22Rv1 (cell line): ENCODE results near the gene PCNP.
A peak's percentile ranks its signal among the peaks of the same experiment; 100 is the strongest.

Experiments
- H3K27ac ChIP-seq: fragments of 450-650 bp; 2 replicates; pipeline ENCODE4 v1.5.1; 2017
- ZFX ChIP-seq: fragments of 450-650 bp; IDR thresholded peaks from 2 replicates; pipeline ENCODE4 v1.6.1; 2017; ENCODE audit warnings: antibody characterized with exemption, borderline replicate concordance
- TF ChIP-seq, protein P1 (sequence below): fragments of 450-650 bp; IDR thresholded peaks from 2 replicates; pipeline ENCODE4 v1.5.1; 2017; ENCODE audit warnings: mild to moderate bottlenecking

PCNP gene

GRCh38 chr3:101573449-101574387 lies at the start of gene PCNP:
Gene PCNP, plus strand, starts transcription at chr3:101574180. Its CDS starts 36 bp downstream, at chr3:101574216.
- TF ChIP-seq ZFX: no peak
- TF ChIP-seq, protein P1, sequence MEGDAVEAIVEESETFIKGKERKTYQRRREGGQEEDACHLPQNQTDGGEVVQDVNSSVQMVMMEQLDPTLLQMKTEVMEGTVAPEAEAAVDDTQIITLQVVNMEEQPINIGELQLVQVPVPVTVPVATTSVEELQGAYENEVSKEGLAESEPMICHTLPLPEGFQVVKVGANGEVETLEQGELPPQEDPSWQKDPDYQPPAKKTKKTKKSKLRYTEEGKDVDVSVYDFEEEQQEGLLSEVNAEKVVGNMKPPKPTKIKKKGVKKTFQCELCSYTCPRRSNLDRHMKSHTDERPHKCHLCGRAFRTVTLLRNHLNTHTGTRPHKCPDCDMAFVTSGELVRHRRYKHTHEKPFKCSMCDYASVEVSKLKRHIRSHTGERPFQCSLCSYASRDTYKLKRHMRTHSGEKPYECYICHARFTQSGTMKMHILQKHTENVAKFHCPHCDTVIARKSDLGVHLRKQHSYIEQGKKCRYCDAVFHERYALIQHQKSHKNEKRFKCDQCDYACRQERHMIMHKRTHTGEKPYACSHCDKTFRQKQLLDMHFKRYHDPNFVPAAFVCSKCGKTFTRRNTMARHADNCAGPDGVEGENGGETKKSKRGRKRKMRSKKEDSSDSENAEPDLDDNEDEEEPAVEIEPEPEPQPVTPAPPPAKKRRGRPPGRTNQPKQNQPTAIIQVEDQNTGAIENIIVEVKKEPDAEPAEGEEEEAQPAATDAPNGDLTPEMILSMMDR: peak; percentile 92
- H3K27ac ChIP-seq: peak within 1 kb of the TSS; percentile 94

DNA sequence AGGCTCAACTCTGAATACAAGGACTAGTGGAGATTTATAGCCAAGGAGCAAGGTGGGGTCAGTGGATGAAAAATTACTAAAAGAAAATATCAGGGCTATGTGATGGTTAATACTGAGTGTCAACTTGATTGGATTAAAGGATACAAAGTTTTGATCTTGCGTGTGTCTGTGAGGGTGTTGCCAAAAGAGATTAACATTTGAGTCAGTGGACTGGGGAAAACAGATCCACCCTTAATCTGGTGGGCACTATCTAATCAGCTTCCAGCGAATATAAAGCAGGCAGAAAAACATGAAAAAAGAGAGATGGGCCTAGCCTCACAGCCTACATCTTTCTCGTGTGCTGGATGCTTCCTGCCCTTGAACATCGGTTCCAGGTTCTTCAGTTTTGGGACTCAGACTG lies 46.5 kb upstream of the PCNP start:
- TF ChIP-seq ZFX: no peak
- TF ChIP-seq, protein P1: no peak
- H3K27ac ChIP-seq: no peak overlapping the region

DNA sequence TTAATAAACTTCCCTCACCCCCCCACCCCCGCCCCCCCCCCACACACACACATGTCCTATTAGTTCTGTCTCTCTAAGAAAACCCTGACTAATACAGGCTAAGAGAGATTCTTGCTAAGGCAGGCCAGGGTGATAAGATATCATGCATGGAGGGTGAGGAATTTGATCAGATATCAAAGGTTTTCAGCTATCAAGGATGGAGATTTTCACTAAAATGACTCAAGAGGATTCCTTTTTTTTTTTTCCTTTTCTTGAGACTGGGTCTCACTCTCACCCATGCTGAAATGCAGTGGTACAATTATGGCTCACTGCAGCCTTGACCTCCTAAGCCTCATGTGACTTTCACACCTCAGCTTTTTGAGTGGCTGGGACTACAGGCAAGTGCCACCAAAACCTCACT lies 46.1 kb upstream of the PCNP start:
- TF ChIP-seq, protein P1: no peak
- TF ChIP-seq ZFX: no peak

DNA sequence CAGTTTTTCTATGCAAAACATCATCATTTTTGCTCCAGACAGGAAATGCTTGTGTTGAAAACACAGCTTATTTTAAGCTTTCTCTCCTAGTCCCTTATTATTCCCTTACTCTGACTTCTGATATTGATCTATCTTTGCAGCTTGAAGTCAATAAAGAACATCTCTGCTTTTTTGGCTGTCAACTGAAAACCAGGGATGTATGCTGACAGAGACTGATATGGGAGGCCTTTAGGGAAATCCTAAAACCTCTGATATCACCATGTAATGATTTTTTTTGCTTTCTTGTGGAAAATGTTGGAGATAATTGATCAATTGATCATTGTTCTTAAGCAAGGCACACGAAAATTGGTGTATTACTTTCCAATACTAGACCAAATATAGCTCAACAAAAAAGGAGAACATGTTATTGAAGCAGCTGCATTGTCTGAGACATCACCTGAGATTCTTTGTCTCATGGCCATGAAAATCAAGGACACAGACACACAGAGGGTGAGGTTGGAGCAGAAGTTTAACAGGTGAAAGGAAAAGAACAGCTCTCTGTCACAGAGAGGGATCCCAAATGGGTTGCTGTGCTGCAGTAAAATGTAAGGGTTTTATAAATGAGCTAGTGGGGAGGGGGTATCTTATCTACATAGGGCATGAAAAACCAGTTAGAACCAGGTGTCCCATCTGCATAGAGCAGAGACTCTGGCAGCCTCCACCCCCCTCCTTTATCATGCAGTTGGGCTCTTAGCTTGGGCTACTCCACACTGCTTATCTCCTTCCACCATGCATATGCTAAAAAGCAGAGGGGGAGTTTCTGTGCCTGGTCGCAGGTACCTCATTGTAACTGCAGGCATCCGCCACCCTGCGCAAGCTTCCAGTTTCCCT lies 43.9 kb upstream of the PCNP start:
- no peak overlapping the region for H3K27ac ChIP-seq
- TF ChIP-seq, protein P1: no peak
- no peak for TF ChIP-seq ZFX

More for the DNA sequence above, 46.1 kb upstream of the PCNP start:
- H3K27ac ChIP-seq: no peak overlapping the region

GRCh38 chr3:101530686-101531047 lies 43.3 kb upstream of the PCNP start:
- TF ChIP-seq ZFX: no peak
- TF ChIP-seq, protein P1: no peak
- H3K27ac ChIP-seq: no peak overlapping the region

DNA sequence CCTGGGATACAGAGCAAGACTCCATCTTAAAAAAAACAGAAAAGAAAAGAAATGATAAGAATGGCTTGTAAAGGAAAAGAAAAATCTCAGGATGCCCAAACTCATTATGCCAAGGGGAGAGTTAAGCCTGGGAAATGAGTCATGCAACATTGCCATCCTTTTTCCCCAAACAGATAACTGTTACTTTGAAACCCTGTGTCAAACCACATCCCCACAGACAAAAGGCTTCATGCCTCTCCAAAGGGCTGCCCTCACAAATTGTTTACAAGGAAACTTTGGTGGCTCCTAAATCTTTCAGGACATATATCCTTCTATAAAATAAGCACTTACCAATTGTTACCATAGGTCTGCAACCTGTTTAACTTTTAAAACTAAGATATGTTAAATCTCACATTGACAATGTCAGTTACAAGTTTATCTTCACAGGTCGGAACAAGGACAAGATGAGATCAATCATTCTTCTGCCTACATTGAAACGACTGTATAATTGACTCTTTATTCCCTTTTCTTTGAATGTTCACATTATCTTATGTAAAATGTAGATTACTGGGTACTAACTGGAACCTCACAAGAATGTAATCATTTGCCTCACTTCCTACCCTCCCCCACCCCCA lies 42.4 kb upstream of the PCNP start:
- no peak overlapping the region for H3K27ac ChIP-seq
- TF ChIP-seq ZFX: no peak
- TF ChIP-seq, protein P1: no peak
